SK-N-SH treated with all-trans-retinoic acid at 6 μM for 48 hours (cell line): ENCODE results near the gene KLHL29.

Experiments used
- ATAC-seq: fragments of 200-7000 bp; cut with Tn5 transposase; 3 replicates; pipeline ENCODE4 v1.9.1; 2020; ENCODE audit warnings: mild to moderate bottlenecking, moderate library complexity
- ARNTL ChIP-seq: fragments of 450-650 bp; formaldehyde crosslinking; IDR thresholded peaks from 2 replicates; pipeline ENCODE4 v1.5.0; 2020; ENCODE audit warnings: low read depth, mild to moderate bottlenecking, moderate library complexity, borderline replicate concordance
- BACH2 ChIP-seq: fragments of 250-450 bp; sonication (Bioruptor Pico); IDR thresholded peaks from 2 replicates; pipeline ENCODE4 v1.9.0; 2021; ENCODE audit warnings: mild to moderate bottlenecking, borderline replicate concordance
- GLIS3 ChIP-seq: fragments of 250-450 bp; sonication (Bioruptor Pico); IDR thresholded peaks from 2 replicates; pipeline ENCODE4 v1.5.0; 2020; ENCODE audit warnings: mild to moderate bottlenecking, moderate library complexity
- ISL1 ChIP-seq: fragments of 250-450 bp; sonication (Bioruptor Pico); IDR thresholded peaks from 2 replicates; pipeline ENCODE4 v2.1.2; 2022; ENCODE audit warnings: mild to moderate bottlenecking, moderate library complexity
- RARB ChIP-seq: fragments of 250-450 bp; sonication (Bioruptor Pico); IDR thresholded peaks from 2 replicates; pipeline ENCODE4 v1.8.0; 2021; ENCODE audit warnings: mild to moderate bottlenecking, moderate library complexity
- SNAI2 ChIP-seq: fragments of 250-450 bp; sonication (Bioruptor Pico); IDR thresholded peaks from 2 replicates; pipeline ENCODE4 v1.5.0; 2020; ENCODE audit warnings: mild to moderate bottlenecking, moderate library complexity
- TCF4 ChIP-seq: fragments of 250-450 bp; sonication (Bioruptor Pico); IDR thresholded peaks from 2 replicates; pipeline ENCODE4 v1.8.0; 2021; ENCODE audit warnings: mild to moderate bottlenecking, moderate library complexity, borderline replicate concordance
- TOX ChIP-seq: fragments of 250-450 bp; sonication (Bioruptor Pico); IDR thresholded peaks from 2 replicates; pipeline ENCODE4 v1.8.0; 2021; ENCODE audit warnings: mild to moderate bottlenecking, moderate library complexity, borderline replicate concordance
- ZC3H10 ChIP-seq: fragments of 250-450 bp; sonication (Bioruptor Pico); IDR thresholded peaks from 2 replicates; pipeline ENCODE4 v1.5.1; 2021; ENCODE audit warnings: mild to moderate bottlenecking, moderate library complexity
- ZFP3 ChIP-seq: fragments of 250-450 bp; sonication (Bioruptor Pico); IDR thresholded peaks from 2 replicates; pipeline ENCODE4 v1.5.0; 2020; ENCODE audit warnings: mild to moderate bottlenecking, moderate library complexity
- ZFP30 ChIP-seq: fragments of 450-650 bp; formaldehyde crosslinking; IDR thresholded peaks from 2 replicates; pipeline ENCODE4 v1.5.0; 2022; ENCODE audit warnings: mild to moderate bottlenecking, moderate library complexity
- ZNF565 ChIP-seq: fragments of 450-650 bp; formaldehyde crosslinking; conservative IDR thresholded peaks from 2 replicates; pipeline ENCODE4 v1.5.0; 2020; ENCODE audit warnings: low read depth, mild to moderate bottlenecking, moderate library complexity
- ZNF8 ChIP-seq: fragments of 450-650 bp; formaldehyde crosslinking; IDR thresholded peaks from 2 replicates; pipeline ENCODE4 v1.5.0; 2020; ENCODE audit warnings: mild to moderate bottlenecking, moderate library complexity
- TF ChIP-seq, protein P1 (sequence below): fragments of 250-450 bp; sonication (Bioruptor Pico); IDR thresholded peaks from 2 replicates; pipeline ENCODE4 v1.8.0; 2020; ENCODE audit warnings: mild to moderate bottlenecking, moderate library complexity, borderline replicate concordance
- TF ChIP-seq, protein P2 (sequence below): fragments of 250-450 bp; sonication (Bioruptor Pico); IDR thresholded peaks from 2 replicates; pipeline ENCODE4 v1.8.0; 2021; ENCODE audit warnings: low read depth, mild to moderate bottlenecking, moderate library complexity, borderline replicate concordance
- TF ChIP-seq, protein P3 (sequence below): fragments of 250-450 bp; sonication (Bioruptor Pico); IDR thresholded peaks from 2 replicates; pipeline ENCODE4 v1.5.0; 2020; ENCODE audit warnings: mild to moderate bottlenecking, moderate library complexity
- TF ChIP-seq, protein P4 (sequence below): fragments of 250-450 bp; sonication (Bioruptor Pico); IDR thresholded peaks from 2 replicates; pipeline ENCODE4 v1.5.1; 2020; ENCODE audit warnings: low read depth, mild to moderate bottlenecking, moderate library complexity
- TF ChIP-seq, protein P5 (sequence below): fragments of 250-450 bp; sonication (Bioruptor Pico); IDR thresholded peaks from 2 replicates; pipeline ENCODE4 v1.5.1; 2021; ENCODE audit warnings: mild to moderate bottlenecking, moderate library complexity

The KLHL29 gene

DNA sequence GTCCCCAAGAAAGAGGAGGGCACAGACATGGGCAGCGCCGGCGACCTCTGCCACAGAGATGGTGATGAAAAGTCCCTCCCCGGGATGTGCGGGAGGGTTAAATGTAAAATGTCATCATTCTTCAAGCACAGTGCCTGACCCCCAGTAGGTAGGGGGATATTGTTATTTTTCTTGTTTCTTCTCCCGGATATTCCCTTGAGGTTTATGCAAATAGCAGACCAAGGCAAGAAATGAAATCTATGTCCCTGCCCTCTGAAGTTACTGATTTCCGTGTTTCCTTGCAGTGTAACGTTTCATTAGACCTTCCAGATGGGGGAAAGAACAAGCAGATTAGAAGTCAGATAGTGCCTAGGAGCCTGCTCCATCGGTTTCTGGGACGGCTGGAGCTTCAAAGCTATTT is 158.3 kb downstream of the KLHL29 start:
- no peak for TF ChIP-seq ZNF565 (CRISPR knock-in tag)
- no peak for TF ChIP-seq RARB (CRISPR knock-in tag)
- no peak for TF ChIP-seq ZFP30 (CRISPR knock-in tag)
- no peak for TF ChIP-seq GLIS3 (CRISPR knock-in tag)
- no peak for TF ChIP-seq ZFP3 (CRISPR knock-in tag)
- ATAC-seq: no peak

DNA sequence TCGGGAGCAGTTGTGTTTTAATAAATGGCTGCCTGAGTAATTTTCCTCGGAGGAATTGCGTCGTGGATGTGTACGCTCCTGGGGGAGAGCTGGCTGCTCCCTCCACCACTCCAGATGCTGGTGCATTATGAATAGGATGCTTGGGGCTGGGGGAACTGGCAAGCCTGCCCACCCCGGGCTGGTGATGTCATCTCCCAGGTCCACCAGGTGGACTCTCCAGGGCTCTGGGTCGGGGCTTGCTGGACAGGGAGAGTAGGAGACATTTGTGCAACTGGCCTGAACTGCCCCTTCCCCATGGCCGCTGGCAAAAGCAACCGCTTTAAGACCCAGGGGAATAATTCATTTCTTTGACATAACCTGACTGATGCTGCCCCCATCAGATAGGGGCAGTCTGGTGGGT is 158.7 kb downstream of the KLHL29 start:
- TF ChIP-seq TOX: no peak
- ATAC-seq: no peak

DNA sequence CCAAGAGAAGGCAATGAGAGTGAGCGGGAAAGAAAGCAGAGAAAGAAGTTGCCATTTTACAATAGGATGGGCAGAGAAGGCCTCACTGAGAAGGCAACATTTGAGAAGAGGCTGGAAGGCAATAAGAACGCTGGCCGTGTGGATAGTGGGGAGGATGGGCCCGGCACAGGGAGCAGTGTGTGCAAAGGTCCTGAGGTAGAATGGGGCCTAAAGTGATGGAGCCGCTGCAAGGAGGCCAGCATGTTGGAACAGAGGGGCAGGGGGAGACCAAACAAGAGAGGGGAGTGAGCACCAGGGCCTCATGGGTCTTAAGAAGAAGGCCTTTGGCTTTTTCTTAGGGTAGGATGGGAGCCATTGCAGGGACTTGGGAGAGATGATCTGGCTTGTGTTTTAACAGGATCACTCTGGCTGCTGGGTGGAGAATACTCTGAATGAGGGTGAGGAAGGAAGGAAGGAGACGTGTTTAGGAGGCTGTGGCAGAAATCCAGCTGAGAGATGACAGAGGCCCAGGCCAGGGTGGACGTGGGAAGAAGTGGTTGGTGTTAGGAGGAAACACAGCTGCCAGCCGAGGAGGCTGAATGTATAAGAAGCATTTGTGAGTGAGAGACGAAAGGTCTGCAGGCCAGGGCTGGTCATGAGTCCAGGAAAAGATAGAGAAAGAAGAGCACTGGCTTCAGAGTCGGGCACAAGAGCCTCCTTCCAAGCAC is 159.8 kb downstream of the KLHL29 start:
- no peak for ATAC-seq

DNA sequence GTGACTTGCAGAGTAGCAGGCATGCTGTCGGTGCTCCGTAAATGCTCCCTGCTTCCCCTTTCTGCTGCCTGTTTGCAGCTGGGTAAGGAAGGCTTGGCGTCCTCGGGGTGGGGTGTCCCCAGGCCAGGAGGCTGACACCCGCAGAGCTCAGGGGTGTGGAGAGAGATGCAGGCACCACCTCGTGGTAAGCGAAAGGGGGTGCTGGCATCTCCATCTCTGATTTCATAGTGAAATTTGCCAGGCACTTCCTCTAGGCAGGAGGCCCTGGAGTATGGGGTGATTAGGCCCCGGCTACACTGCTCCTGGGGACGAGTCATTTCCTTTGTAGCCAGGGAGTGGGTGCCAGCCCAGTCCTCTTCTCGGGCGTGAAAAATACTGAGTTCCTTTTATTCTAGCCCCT is 160.4 kb downstream of the KLHL29 start:
- ATAC-seq: peak; percentile 75
- TF ChIP-seq ISL1 (no peak), ARNTL (CRISPR knock-in tag) (no peak), ZFP30 (CRISPR knock-in tag) (no peak), TCF4 (no peak), ZNF565 (CRISPR knock-in tag) (no peak), GLIS3 (CRISPR knock-in tag) (no peak), ZFP3 (CRISPR knock-in tag) (no peak), SNAI2 (CRISPR knock-in tag) (no peak), ZNF8 (CRISPR knock-in tag) (no peak)
- TF ChIP-seq, protein P1, sequence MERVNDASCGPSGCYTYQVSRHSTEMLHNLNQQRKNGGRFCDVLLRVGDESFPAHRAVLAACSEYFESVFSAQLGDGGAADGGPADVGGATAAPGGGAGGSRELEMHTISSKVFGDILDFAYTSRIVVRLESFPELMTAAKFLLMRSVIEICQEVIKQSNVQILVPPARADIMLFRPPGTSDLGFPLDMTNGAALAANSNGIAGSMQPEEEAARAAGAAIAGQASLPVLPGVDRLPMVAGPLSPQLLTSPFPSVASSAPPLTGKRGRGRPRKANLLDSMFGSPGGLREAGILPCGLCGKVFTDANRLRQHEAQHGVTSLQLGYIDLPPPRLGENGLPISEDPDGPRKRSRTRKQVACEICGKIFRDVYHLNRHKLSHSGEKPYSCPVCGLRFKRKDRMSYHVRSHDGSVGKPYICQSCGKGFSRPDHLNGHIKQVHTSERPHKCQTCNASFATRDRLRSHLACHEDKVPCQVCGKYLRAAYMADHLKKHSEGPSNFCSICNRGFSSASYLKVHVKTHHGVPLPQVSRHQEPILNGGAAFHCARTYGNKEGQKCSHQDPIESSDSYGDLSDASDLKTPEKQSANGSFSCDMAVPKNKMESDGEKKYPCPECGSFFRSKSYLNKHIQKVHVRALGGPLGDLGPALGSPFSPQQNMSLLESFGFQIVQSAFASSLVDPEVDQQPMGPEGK (CRISPR knock-in tag): no peak
- TF ChIP-seq, protein P2, sequence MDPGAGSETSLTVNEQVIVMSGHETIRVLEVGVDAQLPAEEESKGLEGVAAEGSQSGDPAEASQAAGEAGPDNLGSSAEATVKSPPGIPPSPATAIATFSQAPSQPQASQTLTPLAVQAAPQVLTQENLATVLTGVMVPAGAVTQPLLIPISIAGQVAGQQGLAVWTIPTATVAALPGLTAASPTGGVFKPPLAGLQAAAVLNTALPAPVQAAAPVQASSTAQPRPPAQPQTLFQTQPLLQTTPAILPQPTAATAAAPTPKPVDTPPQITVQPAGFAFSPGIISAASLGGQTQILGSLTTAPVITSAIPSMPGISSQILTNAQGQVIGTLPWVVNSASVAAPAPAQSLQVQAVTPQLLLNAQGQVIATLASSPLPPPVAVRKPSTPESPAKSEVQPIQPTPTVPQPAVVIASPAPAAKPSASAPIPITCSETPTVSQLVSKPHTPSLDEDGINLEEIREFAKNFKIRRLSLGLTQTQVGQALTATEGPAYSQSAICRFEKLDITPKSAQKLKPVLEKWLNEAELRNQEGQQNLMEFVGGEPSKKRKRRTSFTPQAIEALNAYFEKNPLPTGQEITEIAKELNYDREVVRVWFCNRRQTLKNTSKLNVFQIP (CRISPR knock-in tag): no peak
- TF ChIP-seq, protein P3, sequence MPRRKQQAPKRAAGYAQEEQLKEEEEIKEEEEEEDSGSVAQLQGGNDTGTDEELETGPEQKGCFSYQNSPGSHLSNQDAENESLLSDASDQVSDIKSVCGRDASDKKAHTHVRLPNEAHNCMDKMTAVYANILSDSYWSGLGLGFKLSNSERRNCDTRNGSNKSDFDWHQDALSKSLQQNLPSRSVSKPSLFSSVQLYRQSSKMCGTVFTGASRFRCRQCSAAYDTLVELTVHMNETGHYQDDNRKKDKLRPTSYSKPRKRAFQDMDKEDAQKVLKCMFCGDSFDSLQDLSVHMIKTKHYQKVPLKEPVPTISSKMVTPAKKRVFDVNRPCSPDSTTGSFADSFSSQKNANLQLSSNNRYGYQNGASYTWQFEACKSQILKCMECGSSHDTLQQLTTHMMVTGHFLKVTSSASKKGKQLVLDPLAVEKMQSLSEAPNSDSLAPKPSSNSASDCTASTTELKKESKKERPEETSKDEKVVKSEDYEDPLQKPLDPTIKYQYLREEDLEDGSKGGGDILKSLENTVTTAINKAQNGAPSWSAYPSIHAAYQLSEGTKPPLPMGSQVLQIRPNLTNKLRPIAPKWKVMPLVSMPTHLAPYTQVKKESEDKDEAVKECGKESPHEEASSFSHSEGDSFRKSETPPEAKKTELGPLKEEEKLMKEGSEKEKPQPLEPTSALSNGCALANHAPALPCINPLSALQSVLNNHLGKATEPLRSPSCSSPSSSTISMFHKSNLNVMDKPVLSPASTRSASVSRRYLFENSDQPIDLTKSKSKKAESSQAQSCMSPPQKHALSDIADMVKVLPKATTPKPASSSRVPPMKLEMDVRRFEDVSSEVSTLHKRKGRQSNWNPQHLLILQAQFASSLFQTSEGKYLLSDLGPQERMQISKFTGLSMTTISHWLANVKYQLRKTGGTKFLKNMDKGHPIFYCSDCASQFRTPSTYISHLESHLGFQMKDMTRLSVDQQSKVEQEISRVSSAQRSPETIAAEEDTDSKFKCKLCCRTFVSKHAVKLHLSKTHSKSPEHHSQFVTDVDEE (CRISPR knock-in tag): no peak
- TF ChIP-seq, protein P4, sequence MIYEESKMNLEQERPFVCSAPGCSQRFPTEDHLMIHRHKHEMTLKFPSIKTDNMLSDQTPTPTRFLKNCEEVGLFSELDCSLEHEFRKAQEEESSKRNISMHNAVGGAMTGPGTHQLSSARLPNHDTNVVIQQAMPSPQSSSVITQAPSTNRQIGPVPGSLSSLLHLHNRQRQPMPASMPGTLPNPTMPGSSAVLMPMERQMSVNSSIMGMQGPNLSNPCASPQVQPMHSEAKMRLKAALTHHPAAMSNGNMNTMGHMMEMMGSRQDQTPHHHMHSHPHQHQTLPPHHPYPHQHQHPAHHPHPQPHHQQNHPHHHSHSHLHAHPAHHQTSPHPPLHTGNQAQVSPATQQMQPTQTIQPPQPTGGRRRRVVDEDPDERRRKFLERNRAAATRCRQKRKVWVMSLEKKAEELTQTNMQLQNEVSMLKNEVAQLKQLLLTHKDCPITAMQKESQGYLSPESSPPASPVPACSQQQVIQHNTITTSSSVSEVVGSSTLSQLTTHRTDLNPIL (CRISPR knock-in tag): no peak
- TF ChIP-seq, protein P5, sequence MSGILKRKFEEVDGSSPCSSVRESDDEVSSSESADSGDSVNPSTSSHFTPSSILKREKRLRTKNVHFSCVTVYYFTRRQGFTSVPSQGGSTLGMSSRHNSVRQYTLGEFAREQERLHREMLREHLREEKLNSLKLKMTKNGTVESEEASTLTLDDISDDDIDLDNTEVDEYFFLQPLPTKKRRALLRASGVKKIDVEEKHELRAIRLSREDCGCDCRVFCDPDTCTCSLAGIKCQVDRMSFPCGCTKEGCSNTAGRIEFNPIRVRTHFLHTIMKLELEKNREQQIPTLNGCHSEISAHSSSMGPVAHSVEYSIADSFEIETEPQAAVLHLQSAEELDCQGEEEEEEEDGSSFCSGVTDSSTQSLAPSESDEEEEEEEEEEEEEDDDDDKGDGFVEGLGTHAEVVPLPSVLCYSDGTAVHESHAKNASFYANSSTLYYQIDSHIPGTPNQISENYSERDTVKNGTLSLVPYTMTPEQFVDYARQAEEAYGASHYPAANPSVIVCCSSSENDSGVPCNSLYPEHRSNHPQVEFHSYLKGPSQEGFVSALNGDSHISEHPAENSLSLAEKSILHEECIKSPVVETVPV (CRISPR knock-in tag): no peak

More for the DNA sequence above, 159.8 kb downstream of the KLHL29 start:
- no peak for TF ChIP-seq BACH2 (CRISPR knock-in tag)
- TF ChIP-seq ZC3H10 (CRISPR knock-in tag): no peak
- TF ChIP-seq ISL1: no peak
- TF ChIP-seq TOX: no peak
- no peak for TF ChIP-seq ZNF565 (CRISPR knock-in tag)
- no peak for TF ChIP-seq ARNTL (CRISPR knock-in tag)
- no peak for TF ChIP-seq RARB (CRISPR knock-in tag)
